ENCODE results near the gene CD6. TPM values are rescaled to one million over a fixed set of nuclear protein-coding genes. Genes with fewer than 3 reads are reported as not detected.

The CD6 gene
- total RNA-seq, 1 experiment from 2014 or later: not detected

GRCh38 chr11:60950933-60951605, 20.4 kb upstream of the CD6 start:
- no peaks in the 10 kb centered on the region for H3K9me3 ChIP-seq (ENCODE audit: control insufficient read depth, low read depth, low read length)
- H3K56ac ChIP-seq (ENCODE audit: insufficient read length, low read depth, low read length): no peak overlapping the region
- H3K23ac ChIP-seq (ENCODE audit: insufficient read length, low read depth, low read length): no peak overlapping the region
- peaks cover 15% of the 10 kb centered on the region for H3K23me2 ChIP-seq (ENCODE audit: insufficient read length, low read depth, low read length, poor library complexity, severe bottlenecking)
- H2BK15ac ChIP-seq (ENCODE audit: low read depth, low read length): no peak overlapping the region
- TF ChIP-seq, protein P1, sequence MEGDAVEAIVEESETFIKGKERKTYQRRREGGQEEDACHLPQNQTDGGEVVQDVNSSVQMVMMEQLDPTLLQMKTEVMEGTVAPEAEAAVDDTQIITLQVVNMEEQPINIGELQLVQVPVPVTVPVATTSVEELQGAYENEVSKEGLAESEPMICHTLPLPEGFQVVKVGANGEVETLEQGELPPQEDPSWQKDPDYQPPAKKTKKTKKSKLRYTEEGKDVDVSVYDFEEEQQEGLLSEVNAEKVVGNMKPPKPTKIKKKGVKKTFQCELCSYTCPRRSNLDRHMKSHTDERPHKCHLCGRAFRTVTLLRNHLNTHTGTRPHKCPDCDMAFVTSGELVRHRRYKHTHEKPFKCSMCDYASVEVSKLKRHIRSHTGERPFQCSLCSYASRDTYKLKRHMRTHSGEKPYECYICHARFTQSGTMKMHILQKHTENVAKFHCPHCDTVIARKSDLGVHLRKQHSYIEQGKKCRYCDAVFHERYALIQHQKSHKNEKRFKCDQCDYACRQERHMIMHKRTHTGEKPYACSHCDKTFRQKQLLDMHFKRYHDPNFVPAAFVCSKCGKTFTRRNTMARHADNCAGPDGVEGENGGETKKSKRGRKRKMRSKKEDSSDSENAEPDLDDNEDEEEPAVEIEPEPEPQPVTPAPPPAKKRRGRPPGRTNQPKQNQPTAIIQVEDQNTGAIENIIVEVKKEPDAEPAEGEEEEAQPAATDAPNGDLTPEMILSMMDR (conservative IDR thresholded peaks at IDR 0.05): no peak
- Mint-ChIP-seq H3K27me3 (ENCODE audit: low read depth) (peaks cover 50% of the 10 kb centered on the region), H3K27ac (no peak overlapping the region; a peak in 1 of 7 replicates), H3K9me3 (no peaks in the 10 kb centered on the region), H3K4me3 (peak overlapping the region; percentile 51 to 81), H3K4me1 (peaks cover 36 to 44% of the 10 kb centered on the region in 2 experiments), H3K36me3 (ENCODE audit: insufficient read depth in 1 of 3, low read depth in 3 of 3) (peaks cover 0 to 4% (median 0%) of the 10 kb centered on the region in 3 experiments; a peak in 4 of 7 replicates)
- no peak overlapping the region for H4K5ac ChIP-seq (ENCODE audit: insufficient read length, low read depth, low read length)
- no peaks in the 10 kb centered on the region for H3K79me2 ChIP-seq (ENCODE audit: insufficient read depth, low read length)
- H2BK20ac ChIP-seq (ENCODE audit: low read depth, low read length, poor library complexity, severe bottlenecking): no peak overlapping the region
- H2AFZ ChIP-seq (ENCODE audit: low read length): no peak overlapping the region
- H3K4ac ChIP-seq (ENCODE audit: low read depth, low read length): no peak overlapping the region
- H2BK5ac ChIP-seq (ENCODE audit: insufficient read length, low read length): no peak overlapping the region
- H3K14ac ChIP-seq (ENCODE audit: insufficient read depth, low read length): peak overlapping the region; percentile 77
- no peak overlapping the region for H3K9ac ChIP-seq (ENCODE audit: extremely low read depth, insufficient read length, low read length)
- no peak overlapping the region for H3T11ph ChIP-seq (ENCODE audit: low read length)
- no peaks in the 10 kb centered on the region for H3K4me1 ChIP-seq (ENCODE audit: insufficient read depth, low read length)
- H2BK120ac ChIP-seq (ENCODE audit: low read depth, low read length, poor library complexity, severe bottlenecking): no peak overlapping the region
- no peaks in the 10 kb centered on the region for H4K20me1 ChIP-seq (ENCODE audit: control insufficient read depth, insufficient read depth, insufficient read length)
- no peaks in the 10 kb centered on the region; the same call in 1 of the 2 replicates for H3K27me3 ChIP-seq (ENCODE audit: insufficient read depth, low read length)
- H3K4me2 ChIP-seq (ENCODE audit: insufficient read depth, insufficient read length, low read length): peak overlapping the region; percentile 61
- H4K91ac ChIP-seq (ENCODE audit: insufficient read length, low read depth, low read length): no peak overlapping the region
- no peak overlapping the region for H2BK12ac ChIP-seq (ENCODE audit: insufficient read length, low read depth, low read length)
- no peak overlapping the region for H4K8ac ChIP-seq (replicated peaks; ENCODE audit: insufficient read length, low read depth, low read length)
- DNase-seq: peak; percentile 59
- H3K18ac ChIP-seq (ENCODE audit: insufficient read length, low read depth, low read length): peak overlapping the region; percentile 4
- H3K27ac ChIP-seq (ENCODE audit: insufficient read length, low read depth, low read length): no peak overlapping the region
- H3K79me1 ChIP-seq (ENCODE audit: insufficient read depth, low read depth, low read length, poor library complexity, severe bottlenecking): no peaks in the 10 kb centered on the region
- H2AK5ac ChIP-seq (ENCODE audit: insufficient read length, low read length): no peak overlapping the region
- WGBS (ENCODE audit: extremely low coverage, insufficient read length, low lambda C conversion rate): no CpG with 5 or more reads among the region's 86 CpGs

All from H9 (cell line).